Astrocyte (in vitro differentiated cells and primary cell): ENCODE results near the gene RABGAP1L.
"Not testable (repeated sequence)": the region's sequence is repeated elsewhere in the genome, so short reads cannot be mapped to it uniquely, and the experiment has no call there.

Experiments
- EZH2 ChIP-seq: IDR thresholded peaks from 2 replicates; pipeline ENCODE4 v1.6.1; 2012; ENCODE audit warnings: mild to moderate bottlenecking, low read length, inconsistent platforms; ENCODE audit not compliant: insufficient read depth
- TF ChIP-seq, protein P1 (sequence below): IDR thresholded peaks from 2 replicates; pipeline ENCODE4 v1.5.1; 2011; ENCODE audit warnings: low read depth, mild to moderate bottlenecking, inconsistent platforms, low read length, moderate library complexity; ENCODE audit not compliant: insufficient read depth

DNA sequence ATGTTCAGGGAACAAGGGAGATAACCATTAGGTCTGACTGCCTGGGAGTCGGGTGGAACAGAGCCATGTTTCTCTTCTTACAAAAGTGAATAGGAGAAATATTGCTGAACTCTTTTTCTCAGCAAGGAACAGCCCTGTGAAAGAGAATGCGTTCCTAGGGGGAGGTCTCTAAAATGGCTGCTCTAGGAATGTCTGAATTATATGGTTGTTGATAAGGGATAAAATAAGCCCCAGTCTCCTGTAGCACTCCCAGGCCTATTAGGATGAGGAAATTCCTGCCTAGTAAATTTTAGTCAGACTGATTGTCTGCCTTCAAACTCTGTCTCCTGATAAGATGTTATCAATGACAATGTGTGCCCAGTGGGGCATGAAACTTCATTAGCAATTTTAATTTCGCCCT is 161.6 kb downstream of the RABGAP1L start:
- not testable (repeated sequence) for TF ChIP-seq EZH2
- TF ChIP-seq, protein P1, sequence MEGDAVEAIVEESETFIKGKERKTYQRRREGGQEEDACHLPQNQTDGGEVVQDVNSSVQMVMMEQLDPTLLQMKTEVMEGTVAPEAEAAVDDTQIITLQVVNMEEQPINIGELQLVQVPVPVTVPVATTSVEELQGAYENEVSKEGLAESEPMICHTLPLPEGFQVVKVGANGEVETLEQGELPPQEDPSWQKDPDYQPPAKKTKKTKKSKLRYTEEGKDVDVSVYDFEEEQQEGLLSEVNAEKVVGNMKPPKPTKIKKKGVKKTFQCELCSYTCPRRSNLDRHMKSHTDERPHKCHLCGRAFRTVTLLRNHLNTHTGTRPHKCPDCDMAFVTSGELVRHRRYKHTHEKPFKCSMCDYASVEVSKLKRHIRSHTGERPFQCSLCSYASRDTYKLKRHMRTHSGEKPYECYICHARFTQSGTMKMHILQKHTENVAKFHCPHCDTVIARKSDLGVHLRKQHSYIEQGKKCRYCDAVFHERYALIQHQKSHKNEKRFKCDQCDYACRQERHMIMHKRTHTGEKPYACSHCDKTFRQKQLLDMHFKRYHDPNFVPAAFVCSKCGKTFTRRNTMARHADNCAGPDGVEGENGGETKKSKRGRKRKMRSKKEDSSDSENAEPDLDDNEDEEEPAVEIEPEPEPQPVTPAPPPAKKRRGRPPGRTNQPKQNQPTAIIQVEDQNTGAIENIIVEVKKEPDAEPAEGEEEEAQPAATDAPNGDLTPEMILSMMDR, result not testable (repeated sequence)
